HEK293 (cell line): Measurements from ENCODE around the gene PCBP1.

Source experiments
- CTCF ChIA-PET: fragments of 350-600 bp; formaldehyde crosslinking; extraction: SDS; loops from one replicate; lab custom pipeline; 2021; ENCODE audit warnings: antibody characterized with exemption; lab: Yijun Ruan, JAX
- POLR2A ChIA-PET: fragments of 300-600 bp; formaldehyde crosslinking; extraction: SDS; loops from one replicate; lab custom pipeline; 2020; ENCODE audit warnings: antibody characterized with exemption, inconsistent platforms; lab: Yijun Ruan, JAX
- H3K27ac ChIP-seq: fragments of 200-500 bp; sonication (Bioruptor generic); 2 replicates; pipeline ENCODE4 v1.5.1; 2014; ENCODE audit warnings: low read depth, low read length, control low read depth, inconsistent platforms; ENCODE audit errors: extremely low read depth
- H3K36me3 ChIP-seq, 2 experiments: fragments of 200-500 bp in 1 of 2; sonication (Bioruptor generic) in 1 of 2; 1 replicate in 1 of 2; 2 replicates in 1 of 2; pipeline ENCODE4 v1.5.1; 2014 to 2017; ENCODE audit warnings: inconsistent platforms in 2 of 2, low read length in 2 of 2; ENCODE audit not compliant: control insufficient read depth in 2 of 2, insufficient read depth in 1 of 2
- H3K4me1 ChIP-seq: fragments of 200-500 bp; sonication (Bioruptor generic); 2 replicates; pipeline ENCODE4 v1.5.1; 2014; ENCODE audit warnings: mild to moderate bottlenecking, low read length, inconsistent platforms; ENCODE audit not compliant: control insufficient read depth, insufficient read depth
- H3K4me3 ChIP-seq: 2 replicates; pipeline ENCODE4 v1.5.1; 2011; ENCODE audit warnings: low read depth, mild to moderate bottlenecking, control low read depth, low read length, moderate library complexity
- H3K9me3 ChIP-seq: fragments of 200-500 bp; sonication (Bioruptor generic); 2 replicates; pipeline ENCODE4 v1.5.1; 2014; ENCODE audit warnings: low read depth, low read length, inconsistent platforms; ENCODE audit not compliant: control insufficient read depth, insufficient read depth
- SETDB1 ChIP-seq: IDR thresholded peaks from one replicate; pipeline ENCODE4 v1.6.1; 2017; ENCODE audit warnings: mild to moderate bottlenecking, low read length, moderate library complexity, mixed read lengths; ENCODE audit not compliant: insufficient read length
- ZBTB17 ChIP-seq: fragments of 450-650 bp; formaldehyde crosslinking; IDR thresholded peaks from 2 replicates; pipeline ENCODE4 v1.5.1; 2016; ENCODE audit warnings: missing biosample characterization, missing genetic modification characterization
- ZBTB48 ChIP-seq: fragments of 450-650 bp; formaldehyde crosslinking; IDR thresholded peaks from 2 replicates; pipeline ENCODE4 v1.5.1; 2016; ENCODE audit warnings: missing biosample characterization, missing genetic modification characterization
- ZBTB7A ChIP-seq: fragments of 450-650 bp; formaldehyde crosslinking; IDR thresholded peaks from 2 replicates; pipeline ENCODE4 v1.5.1; 2016; ENCODE audit warnings: low read depth, missing biosample characterization, missing genetic modification characterization
- ZBTB8A ChIP-seq: fragments of 450-650 bp; formaldehyde crosslinking; IDR thresholded peaks from 2 replicates; pipeline ENCODE4 v1.5.1; 2016; ENCODE audit warnings: missing biosample characterization, missing genetic modification characterization
- ZEB2 ChIP-seq: fragments of 450-650 bp; formaldehyde crosslinking; IDR thresholded peaks from 2 replicates; pipeline ENCODE4 v1.5.1; 2016; ENCODE audit warnings: missing biosample characterization, missing genetic modification characterization
- ZNF10 ChIP-seq: fragments of 450-650 bp; formaldehyde crosslinking; IDR thresholded peaks from 2 replicates; pipeline ENCODE4 v1.5.1; 2017; ENCODE audit warnings: missing biosample characterization, missing genetic modification characterization
- ZNF112 ChIP-seq: fragments of 450-650 bp; formaldehyde crosslinking; IDR thresholded peaks from 2 replicates; pipeline ENCODE4 v1.5.0; 2017; ENCODE audit warnings: missing biosample characterization, missing genetic modification characterization
- ZNF132 ChIP-seq: fragments of 450-650 bp; formaldehyde crosslinking; IDR thresholded peaks from 2 replicates; pipeline ENCODE4 v1.5.1; 2017; ENCODE audit warnings: missing biosample characterization, missing genetic modification characterization, borderline replicate concordance
- ZNF366 ChIP-seq: fragments of 450-650 bp; formaldehyde crosslinking; conservative IDR thresholded peaks from 2 replicates; pipeline ENCODE4 v1.5.1; 2016; ENCODE audit warnings: missing biosample characterization, missing genetic modification characterization
- ZNF37A ChIP-seq: fragments of 450-650 bp; IDR thresholded peaks from 2 replicates; pipeline ENCODE4 v1.5.1; 2018; ENCODE audit warnings: missing biosample characterization, missing genetic modification characterization
- ZNF394 ChIP-seq: fragments of 450-650 bp; formaldehyde crosslinking; IDR thresholded peaks from 2 replicates; pipeline ENCODE4 v1.5.1; 2016; ENCODE audit warnings: missing biosample characterization, missing genetic modification characterization, mild to moderate bottlenecking, moderate library complexity, borderline replicate concordance
- ZNF473 ChIP-seq: fragments of 450-650 bp; formaldehyde crosslinking; IDR thresholded peaks from 2 replicates; pipeline ENCODE4 v1.5.1; 2017; ENCODE audit warnings: missing biosample characterization, missing genetic modification characterization
- ZNF561 ChIP-seq: fragments of 450-650 bp; IDR thresholded peaks from 2 replicates; pipeline ENCODE4 v1.5.1; 2018; ENCODE audit warnings: missing biosample characterization, missing genetic modification characterization, borderline replicate concordance
- ZNF596 ChIP-seq: fragments of 450-650 bp; IDR thresholded peaks from 2 replicates; pipeline ENCODE4 v1.5.0; 2018; ENCODE audit warnings: missing biosample characterization, mild to moderate bottlenecking, missing genetic modification characterization, moderate library complexity
- ZNF600 ChIP-seq: fragments of 450-650 bp; formaldehyde crosslinking; IDR thresholded peaks from 2 replicates; pipeline ENCODE4 v1.5.1; 2016; ENCODE audit warnings: missing biosample characterization, missing genetic modification characterization
- ZNF660 ChIP-seq: fragments of 450-650 bp; IDR thresholded peaks from 2 replicates; pipeline ENCODE4 v1.5.1; 2018; ENCODE audit warnings: missing biosample characterization, mild to moderate bottlenecking, missing genetic modification characterization
- TF ChIP-seq, protein P1 (sequence below): IDR thresholded peaks from 2 replicates; pipeline ENCODE4 v1.6.1; 2011; ENCODE audit warnings: mild to moderate bottlenecking, low read depth, low read length, borderline replicate concordance
- TF ChIP-seq, protein P2 (sequence below): fragments of 450-650 bp; formaldehyde crosslinking; IDR thresholded peaks from 2 replicates; pipeline ENCODE4 v1.5.1; 2016; ENCODE audit warnings: missing biosample characterization, missing genetic modification characterization
- TF ChIP-seq, protein P3 (sequence below): fragments of 450-650 bp; formaldehyde crosslinking; IDR thresholded peaks from 2 replicates; pipeline ENCODE4 v1.5.1; 2017; ENCODE audit warnings: missing biosample characterization, missing genetic modification characterization
- TF ChIP-seq, protein P4 (sequence below): fragments of 450-650 bp; formaldehyde crosslinking; IDR thresholded peaks from 2 replicates; pipeline ENCODE4 v1.5.1; 2017; ENCODE audit warnings: missing biosample characterization, mild to moderate bottlenecking, missing genetic modification characterization, moderate library complexity
- TF ChIP-seq, protein P5 (sequence below): fragments of 450-650 bp; formaldehyde crosslinking; IDR thresholded peaks from 2 replicates; pipeline ENCODE4 v1.5.1; 2017; ENCODE audit warnings: missing biosample characterization, missing genetic modification characterization
- TF ChIP-seq, protein P6 (sequence below): fragments of 450-650 bp; formaldehyde crosslinking; conservative IDR thresholded peaks from 2 replicates; pipeline ENCODE4 v1.5.1; 2016; ENCODE audit warnings: low read depth, missing biosample characterization, missing genetic modification characterization

Gene PCBP1

DNA sequence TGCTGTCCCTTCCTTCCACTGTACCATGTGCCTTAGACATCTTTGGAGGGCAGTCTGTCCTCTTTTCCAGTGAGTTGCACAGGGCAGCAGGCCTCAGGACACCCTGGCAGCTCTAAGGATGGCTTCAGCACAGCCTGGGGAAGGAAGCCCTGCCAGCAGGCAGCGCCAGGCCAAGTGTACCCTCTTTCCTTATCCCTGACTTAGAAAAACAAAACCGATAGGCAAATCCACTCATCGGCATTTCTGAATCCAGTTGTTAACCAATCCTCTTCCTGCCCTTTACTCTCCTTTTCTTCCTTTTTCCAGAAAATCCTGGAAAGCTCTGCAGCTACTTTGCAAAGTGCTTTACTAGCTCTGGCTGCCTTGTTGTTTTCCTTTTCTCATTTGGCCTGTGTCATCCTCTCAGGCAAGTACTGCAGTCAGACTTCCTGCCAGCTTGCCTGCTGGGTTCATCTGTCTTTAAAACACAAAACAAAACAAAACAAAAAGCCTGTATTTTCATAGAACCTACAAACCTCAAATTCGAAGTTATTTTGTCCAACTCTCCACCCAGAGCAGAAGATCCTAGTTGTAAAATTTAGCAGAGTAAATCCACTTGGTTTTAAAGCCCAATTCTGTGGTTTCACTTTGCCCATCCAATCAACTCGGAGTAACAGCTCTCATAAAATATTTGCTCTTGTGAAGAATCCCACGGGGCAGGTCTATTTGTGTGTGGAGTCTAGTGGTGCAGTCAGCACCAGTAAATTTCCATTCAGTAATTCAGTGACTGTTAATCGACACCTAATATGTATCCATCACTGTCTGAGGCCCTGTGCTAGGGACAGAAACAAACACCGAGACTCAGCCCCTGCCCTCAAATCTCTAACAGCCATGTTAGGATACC is 45.2 kb downstream of the PCBP1 start:
- ChIA-PET CTCF (interaction anchor here (0.8 to 1.2 kb wide), 2 partner anchors 9 to 11 kb away, joined by 3 read pairs; no protein-coding TSS in a partner anchor), POLR2A (interaction anchor here (0.7 to 1.8 kb wide), 6 partner anchors 8 to 218 kb away, joined by 3 to 10 read pairs (median 6); partner anchors contain the start of genes C2orf42 and MXD1)
- H3K36me3 ChIP-seq: no peaks in the 10 kb centered on the region
- no peak overlapping the region for H3K4me3 ChIP-seq
- peaks cover 26% of the 10 kb centered on the region for H3K4me1 ChIP-seq
- no peaks in the 10 kb centered on the region for H3K9me3 ChIP-seq
- peak overlapping the region; percentile 92 for H3K27ac ChIP-seq
- TF ChIP-seq, protein P1, sequence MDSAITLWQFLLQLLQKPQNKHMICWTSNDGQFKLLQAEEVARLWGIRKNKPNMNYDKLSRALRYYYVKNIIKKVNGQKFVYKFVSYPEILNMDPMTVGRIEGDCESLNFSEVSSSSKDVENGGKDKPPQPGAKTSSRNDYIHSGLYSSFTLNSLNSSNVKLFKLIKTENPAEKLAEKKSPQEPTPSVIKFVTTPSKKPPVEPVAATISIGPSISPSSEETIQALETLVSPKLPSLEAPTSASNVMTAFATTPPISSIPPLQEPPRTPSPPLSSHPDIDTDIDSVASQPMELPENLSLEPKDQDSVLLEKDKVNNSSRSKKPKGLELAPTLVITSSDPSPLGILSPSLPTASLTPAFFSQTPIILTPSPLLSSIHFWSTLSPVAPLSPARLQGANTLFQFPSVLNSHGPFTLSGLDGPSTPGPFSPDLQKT: no peak
- TF ChIP-seq, protein P2, sequence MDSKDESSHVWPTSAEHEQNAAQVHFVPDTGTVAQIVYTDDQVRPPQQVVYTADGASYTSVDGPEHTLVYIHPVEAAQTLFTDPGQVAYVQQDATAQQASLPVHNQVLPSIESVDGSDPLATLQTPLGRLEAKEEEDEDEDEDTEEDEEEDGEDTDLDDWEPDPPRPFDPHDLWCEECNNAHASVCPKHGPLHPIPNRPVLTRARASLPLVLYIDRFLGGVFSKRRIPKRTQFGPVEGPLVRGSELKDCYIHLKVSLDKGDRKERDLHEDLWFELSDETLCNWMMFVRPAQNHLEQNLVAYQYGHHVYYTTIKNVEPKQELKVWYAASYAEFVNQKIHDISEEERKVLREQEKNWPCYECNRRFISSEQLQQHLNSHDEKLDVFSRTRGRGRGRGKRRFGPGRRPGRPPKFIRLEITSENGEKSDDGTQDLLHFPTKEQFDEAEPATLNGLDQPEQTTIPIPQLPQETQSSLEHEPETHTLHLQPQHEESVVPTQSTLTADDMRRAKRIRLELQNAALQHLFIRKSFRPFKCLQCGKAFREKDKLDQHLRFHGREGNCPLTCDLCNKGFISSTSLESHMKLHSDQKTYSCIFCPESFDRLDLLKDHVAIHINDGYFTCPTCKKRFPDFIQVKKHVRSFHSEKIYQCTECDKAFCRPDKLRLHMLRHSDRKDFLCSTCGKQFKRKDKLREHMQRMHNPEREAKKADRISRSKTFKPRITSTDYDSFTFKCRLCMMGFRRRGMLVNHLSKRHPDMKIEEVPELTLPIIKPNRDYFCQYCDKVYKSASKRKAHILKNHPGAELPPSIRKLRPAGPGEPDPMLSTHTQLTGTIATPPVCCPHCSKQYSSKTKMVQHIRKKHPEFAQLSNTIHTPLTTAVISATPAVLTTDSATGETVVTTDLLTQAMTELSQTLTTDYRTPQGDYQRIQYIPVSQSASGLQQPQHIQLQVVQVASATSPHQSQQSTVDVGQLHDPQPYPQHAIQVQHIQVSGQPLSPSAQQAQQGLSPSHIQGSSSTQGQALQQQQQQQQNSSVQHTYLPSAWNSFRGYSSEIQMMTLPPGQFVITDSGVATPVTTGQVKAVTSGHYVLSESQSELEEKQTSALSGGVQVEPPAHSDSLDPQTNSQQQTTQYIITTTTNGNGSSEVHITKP: peak; percentile 68
- TF ChIP-seq ZNF473 (tag by site-specific recombination): no peak
- 0 out of 2 replicates have a peak, but pooled peaks have one; percentile 35 for TF ChIP-seq ZEB2
- peak; percentile 68; the same call in 1 of the 2 replicates for TF ChIP-seq ZBTB48
- no peak for TF ChIP-seq ZNF37A (tag by site-specific recombination)
- no peak for TF ChIP-seq ZNF596 (tag by site-specific recombination)
- TF ChIP-seq, protein P3, sequence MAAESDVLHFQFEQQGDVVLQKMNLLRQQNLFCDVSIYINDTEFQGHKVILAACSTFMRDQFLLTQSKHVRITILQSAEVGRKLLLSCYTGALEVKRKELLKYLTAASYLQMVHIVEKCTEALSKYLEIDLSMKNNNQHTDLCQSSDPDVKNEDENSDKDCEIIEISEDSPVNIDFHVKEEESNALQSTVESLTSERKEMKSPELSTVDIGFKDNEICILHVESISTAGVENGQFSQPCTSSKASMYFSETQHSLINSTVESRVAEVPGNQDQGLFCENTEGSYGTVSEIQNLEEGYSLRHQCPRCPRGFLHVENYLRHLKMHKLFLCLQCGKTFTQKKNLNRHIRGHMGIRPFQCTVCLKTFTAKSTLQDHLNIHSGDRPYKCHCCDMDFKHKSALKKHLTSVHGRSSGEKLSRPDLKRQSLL (tag by site-specific recombination): no peak
- TF ChIP-seq ZNF600 (tag by site-specific recombination): 0 out of 2 replicates have a peak, but pooled peaks have one; percentile 37
- no peak for TF ChIP-seq ZNF112 (tag by site-specific recombination)
- TF ChIP-seq ZNF660: peak; percentile 49; the same call in 1 of the 2 replicates
- no peak for TF ChIP-seq ZNF10
- TF ChIP-seq, protein P4, sequence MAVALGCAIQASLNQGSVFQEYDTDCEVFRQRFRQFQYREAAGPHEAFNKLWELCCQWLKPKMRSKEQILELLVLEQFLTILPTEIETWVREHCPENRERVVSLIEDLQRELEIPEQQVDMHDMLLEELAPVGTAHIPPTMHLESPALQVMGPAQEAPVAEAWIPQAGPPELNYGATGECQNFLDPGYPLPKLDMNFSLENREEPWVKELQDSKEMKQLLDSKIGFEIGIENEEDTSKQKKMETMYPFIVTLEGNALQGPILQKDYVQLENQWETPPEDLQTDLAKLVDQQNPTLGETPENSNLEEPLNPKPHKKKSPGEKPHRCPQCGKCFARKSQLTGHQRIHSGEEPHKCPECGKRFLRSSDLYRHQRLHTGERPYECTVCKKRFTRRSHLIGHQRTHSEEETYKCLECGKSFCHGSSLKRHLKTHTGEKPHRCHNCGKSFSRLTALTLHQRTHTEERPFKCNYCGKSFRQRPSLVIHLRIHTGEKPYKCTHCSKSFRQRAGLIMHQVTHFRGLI (tag by site-specific recombination): 0 out of 2 replicates have a peak, but pooled peaks have one; percentile 11
- peak; percentile 93 for TF ChIP-seq ZBTB17 (tag by site-specific recombination)
- no peak for TF ChIP-seq ZBTB7A (tag by site-specific recombination)
- TF ChIP-seq ZNF394 (tag by site-specific recombination): no peak
- TF ChIP-seq ZNF132 (tag by site-specific recombination): no peak
- TF ChIP-seq, protein P5, sequence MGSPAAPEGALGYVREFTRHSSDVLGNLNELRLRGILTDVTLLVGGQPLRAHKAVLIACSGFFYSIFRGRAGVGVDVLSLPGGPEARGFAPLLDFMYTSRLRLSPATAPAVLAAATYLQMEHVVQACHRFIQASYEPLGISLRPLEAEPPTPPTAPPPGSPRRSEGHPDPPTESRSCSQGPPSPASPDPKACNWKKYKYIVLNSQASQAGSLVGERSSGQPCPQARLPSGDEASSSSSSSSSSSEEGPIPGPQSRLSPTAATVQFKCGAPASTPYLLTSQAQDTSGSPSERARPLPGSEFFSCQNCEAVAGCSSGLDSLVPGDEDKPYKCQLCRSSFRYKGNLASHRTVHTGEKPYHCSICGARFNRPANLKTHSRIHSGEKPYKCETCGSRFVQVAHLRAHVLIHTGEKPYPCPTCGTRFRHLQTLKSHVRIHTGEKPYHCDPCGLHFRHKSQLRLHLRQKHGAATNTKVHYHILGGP (tag by site-specific recombination): peak; percentile 88
- 0 out of 2 replicates have a peak, but pooled peaks have one; percentile 15 for TF ChIP-seq ZBTB8A (tag by site-specific recombination)
- 0 out of 2 replicates have a peak, but pooled peaks have one; percentile 16 for TF ChIP-seq ZNF561 (tag by site-specific recombination)
- TF ChIP-seq SETDB1: peak; percentile 17
- TF ChIP-seq, protein P6, sequence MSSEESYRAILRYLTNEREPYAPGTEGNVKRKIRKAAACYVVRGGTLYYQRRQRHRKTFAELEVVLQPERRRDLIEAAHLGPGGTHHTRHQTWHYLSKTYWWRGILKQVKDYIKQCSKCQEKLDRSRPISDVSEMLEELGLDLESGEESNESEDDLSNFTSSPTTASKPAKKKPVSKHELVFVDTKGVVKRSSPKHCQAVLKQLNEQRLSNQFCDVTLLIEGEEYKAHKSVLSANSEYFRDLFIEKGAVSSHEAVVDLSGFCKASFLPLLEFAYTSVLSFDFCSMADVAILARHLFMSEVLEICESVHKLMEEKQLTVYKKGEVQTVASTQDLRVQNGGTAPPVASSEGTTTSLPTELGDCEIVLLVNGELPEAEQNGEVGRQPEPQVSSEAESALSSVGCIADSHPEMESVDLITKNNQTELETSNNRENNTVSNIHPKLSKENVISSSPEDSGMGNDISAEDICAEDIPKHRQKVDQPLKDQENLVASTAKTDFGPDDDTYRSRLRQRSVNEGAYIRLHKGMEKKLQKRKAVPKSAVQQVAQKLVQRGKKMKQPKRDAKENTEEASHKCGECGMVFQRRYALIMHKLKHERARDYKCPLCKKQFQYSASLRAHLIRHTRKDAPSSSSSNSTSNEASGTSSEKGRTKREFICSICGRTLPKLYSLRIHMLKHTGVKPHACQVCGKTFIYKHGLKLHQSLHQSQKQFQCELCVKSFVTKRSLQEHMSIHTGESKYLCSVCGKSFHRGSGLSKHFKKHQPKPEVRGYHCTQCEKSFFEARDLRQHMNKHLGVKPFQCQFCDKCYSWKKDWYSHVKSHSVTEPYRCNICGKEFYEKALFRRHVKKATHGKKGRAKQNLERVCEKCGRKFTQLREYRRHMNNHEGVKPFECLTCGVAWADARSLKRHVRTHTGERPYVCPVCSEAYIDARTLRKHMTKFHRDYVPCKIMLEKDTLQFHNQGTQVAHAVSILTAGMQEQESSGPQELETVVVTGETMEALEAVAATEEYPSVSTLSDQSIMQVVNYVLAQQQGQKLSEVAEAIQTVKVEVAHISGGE (tag by site-specific recombination): 0 out of 2 replicates have a peak, but pooled peaks have one; percentile 33
- 0 out of 2 replicates have a peak, but pooled peaks have one; percentile 13 for TF ChIP-seq ZNF366 (tag by site-specific recombination)
